Immature natural killer cell (primary cell): ENCODE results near the gene EIF2S3. TPM values are rescaled to one million over a fixed set of nuclear protein-coding genes. Genes with fewer than 3 reads are reported as not detected.

Experiments
- DNase-seq, 3 donors: peaks; one replicate each; pipeline ENCODE4 v3.0.0; 2022; ENCODE audit warnings: mixed read lengths in 1 of 3
- H3K27ac Mint-ChIP-seq, 6 donors: one replicate each; pipeline ENCODE4 v1.8.0; 2020; ENCODE audit warnings: mixed read lengths in 6 of 6, mild to moderate bottlenecking in 5 of 6, inconsistent platforms in 4 of 6, moderate library complexity in 3 of 6
- H3K27me3 Mint-ChIP-seq, 3 donors: one replicate each; pipeline ENCODE4 v1.8.0; 2020 to 2021; ENCODE audit warnings: low read depth in 3 of 3, mild to moderate bottlenecking in 3 of 3, mixed read lengths in 3 of 3, moderate library complexity in 3 of 3, inconsistent platforms in 1 of 3
- H3K36me3 Mint-ChIP-seq, 3 donors: one replicate each; pipeline ENCODE4 v1.8.0; 2020; ENCODE audit warnings: mixed read lengths in 3 of 3, inconsistent platforms in 2 of 3, mild to moderate bottlenecking in 2 of 3
- H3K4me1 Mint-ChIP-seq, 2 donors: one replicate each; pipeline ENCODE4 v1.8.0; 2020; ENCODE audit warnings: inconsistent platforms in 2 of 2, mild to moderate bottlenecking in 2 of 2, mixed read lengths in 2 of 2, moderate library complexity in 1 of 2
- H3K4me3 Mint-ChIP-seq, 5 donors: one replicate each; pipeline ENCODE4 v1.8.0; 2020; ENCODE audit warnings: mild to moderate bottlenecking in 5 of 5, mixed read lengths in 5 of 5, inconsistent platforms in 3 of 5, moderate library complexity in 3 of 5
- H3K9me3 Mint-ChIP-seq, 6 donors: one replicate each; pipeline ENCODE4 v1.8.0; 2020; ENCODE audit warnings: mild to moderate bottlenecking in 6 of 6, mixed read lengths in 6 of 6, inconsistent platforms in 4 of 6, moderate library complexity in 3 of 6
- polyA plus RNA-seq, 3 donors: library from polyadenylated mRNA; unstranded; fragments of 300-500 nt; fragmentation: Illumina TruSeq; gene quantifications; one replicate each; pipeline ENCODE4 v1.2.3, GENCODE V29; 2021

EIF2S3 gene
- polyA plus RNA-seq, 3 donors from 2014 or later: 43.1 to 80.6 (median 79.4) TPM

DNA sequence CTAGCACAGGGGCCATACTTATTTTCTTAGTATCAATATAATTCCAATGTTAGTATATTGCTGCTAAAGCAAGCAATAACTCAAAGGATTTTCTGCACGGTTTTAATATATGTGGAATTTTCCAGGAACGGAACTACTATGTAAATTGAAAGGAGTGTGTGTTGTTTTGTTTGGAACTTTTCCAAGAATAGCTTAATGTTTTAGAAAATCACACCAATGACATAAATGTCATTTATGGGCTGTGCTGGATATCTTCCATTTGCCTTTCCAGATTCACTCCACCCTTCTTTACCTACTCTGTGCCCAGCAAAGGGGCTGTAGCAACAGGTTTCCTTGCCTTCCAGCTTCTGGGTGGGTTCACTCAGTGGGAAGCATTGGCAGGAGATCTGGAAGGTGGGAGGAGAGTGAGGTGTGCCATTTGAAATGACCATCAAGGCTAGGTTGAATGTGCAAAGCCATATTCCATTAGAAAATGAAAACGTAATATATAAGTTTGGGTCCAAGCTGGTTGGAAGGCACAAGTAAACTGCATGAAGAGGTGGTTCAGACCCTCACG is 69.6 kb downstream of the EIF2S3 start:
- H3K4me3 Mint-ChIP-seq: no peak overlapping the region
- H3K9me3 Mint-ChIP-seq: no peaks in the 10 kb centered on the region
- H3K36me3 Mint-ChIP-seq: no peaks in the 10 kb centered on the region
- H3K27ac Mint-ChIP-seq: peak overlapping the region in 1 of 6 donors; percentile 2
- DNase-seq: no peak
- peaks cover 0 to 2% (median 2%) of the 10 kb centered on the region in 3 donors for H3K27me3 Mint-ChIP-seq
- H3K4me1 Mint-ChIP-seq: no peaks in the 10 kb centered on the region

DNA sequence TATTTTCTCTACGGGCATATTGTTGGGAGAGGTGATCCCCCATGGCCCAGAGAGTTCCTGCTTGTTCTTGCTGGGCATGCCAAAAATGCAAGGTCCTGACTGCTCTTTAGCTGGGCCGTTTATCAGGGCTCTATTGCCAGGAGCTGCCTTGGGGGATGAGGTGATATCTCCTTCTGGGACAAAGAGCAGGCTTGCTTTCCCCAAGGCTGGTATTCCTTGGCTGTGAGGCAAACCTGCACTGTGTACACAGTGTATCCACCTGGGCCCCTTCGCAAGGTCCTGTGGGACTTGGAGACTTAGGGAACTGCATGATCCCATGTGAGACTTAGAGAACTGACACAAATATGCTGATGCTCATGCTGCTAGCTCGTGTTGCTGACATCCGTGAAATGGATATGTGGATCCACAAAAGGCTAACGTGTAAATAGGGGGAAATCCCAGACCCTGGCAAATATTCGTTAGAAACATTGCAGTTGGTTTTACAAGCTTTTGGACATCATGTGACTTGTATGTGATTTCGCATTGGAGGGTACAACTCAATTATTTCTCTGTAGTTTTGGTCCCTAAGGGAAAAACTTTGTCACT is 70.4 kb downstream of the EIF2S3 start:
- Mint-ChIP-seq H3K4me1 (no peaks in the 10 kb centered on the region), H3K27me3 (peaks cover 0 to 2% (median 2%) of the 10 kb centered on the region in 3 donors), H3K4me3 (no peak overlapping the region), H3K9me3 (no peaks in the 10 kb centered on the region), H3K36me3 (no peaks in the 10 kb centered on the region), H3K27ac (no peak overlapping the region)
- DNase-seq: no peak

Other genes starting within 250 kb of the EIF2S3 start
- gene APOO, start 147.0 kb upstream of the EIF2S3 start, polyA plus RNA-seq: 10 to 100 TPM; 18.8 to 23.6 (median 20.7) TPM
- gene CXorf58, start 146.9 kb upstream of the EIF2S3 start, polyA plus RNA-seq: not detected
- 1 to 10 TPM; 1.6 to 2.4 (median 1.8) TPM for gene KLHL15, start 27.8 kb upstream of the EIF2S3 start, polyA plus RNA-seq
- gene ZFX, start 94.8 kb downstream of the EIF2S3 start, polyA plus RNA-seq: 10 to 100 TPM; 27.6 to 46.7 (median 38.6) TPM